ENCODE results near the gene SSBP3.
"Not testable (repeated sequence)": the region's sequence is repeated elsewhere in the genome, so short reads cannot be mapped to it uniquely, and the experiment has no call there.

The SSBP3 gene

GRCh38 chr1:54392401-54392800, 13.8 kb downstream of the SSBP3 start:
- TF ChIP-seq CSDC2 (CRISPR knock-in tag; IDR thresholded peaks at IDR 0.05) (no peak), BACH2 (CRISPR knock-in tag; IDR thresholded peaks at IDR 0.05; ENCODE audit: borderline replicate concordance) (no peak), ZNF8 (CRISPR knock-in tag; IDR thresholded peaks at IDR 0.05) (no peak)
- TF ChIP-seq, protein P1, sequence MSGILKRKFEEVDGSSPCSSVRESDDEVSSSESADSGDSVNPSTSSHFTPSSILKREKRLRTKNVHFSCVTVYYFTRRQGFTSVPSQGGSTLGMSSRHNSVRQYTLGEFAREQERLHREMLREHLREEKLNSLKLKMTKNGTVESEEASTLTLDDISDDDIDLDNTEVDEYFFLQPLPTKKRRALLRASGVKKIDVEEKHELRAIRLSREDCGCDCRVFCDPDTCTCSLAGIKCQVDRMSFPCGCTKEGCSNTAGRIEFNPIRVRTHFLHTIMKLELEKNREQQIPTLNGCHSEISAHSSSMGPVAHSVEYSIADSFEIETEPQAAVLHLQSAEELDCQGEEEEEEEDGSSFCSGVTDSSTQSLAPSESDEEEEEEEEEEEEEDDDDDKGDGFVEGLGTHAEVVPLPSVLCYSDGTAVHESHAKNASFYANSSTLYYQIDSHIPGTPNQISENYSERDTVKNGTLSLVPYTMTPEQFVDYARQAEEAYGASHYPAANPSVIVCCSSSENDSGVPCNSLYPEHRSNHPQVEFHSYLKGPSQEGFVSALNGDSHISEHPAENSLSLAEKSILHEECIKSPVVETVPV (CRISPR knock-in tag; IDR thresholded peaks at IDR 0.05): no peak
- no peak for ATAC-seq

- TF ChIP-seq BACH2 (CRISPR knock-in tag; IDR thresholded peaks at IDR 0.05; ENCODE audit: borderline replicate concordance) (no peak), TCF4 (CRISPR knock-in tag; IDR thresholded peaks at IDR 0.05; ENCODE audit: borderline replicate concordance) (no peak), ISL1 (CRISPR knock-in tag; IDR thresholded peaks at IDR 0.05) (no peak), PPARA (CRISPR knock-in tag; IDR thresholded peaks at IDR 0.05; ENCODE audit: borderline replicate concordance) (no peak), ZFP30 (CRISPR knock-in tag; IDR thresholded peaks at IDR 0.05) (no peak), ARNTL (CRISPR knock-in tag; IDR thresholded peaks at IDR 0.05; ENCODE audit: borderline replicate concordance, low read depth) (no peak), TOX (CRISPR knock-in tag; IDR thresholded peaks at IDR 0.05; ENCODE audit: borderline replicate concordance) (no peak), ZNF565 (CRISPR knock-in tag; conservative IDR thresholded peaks at IDR 0.05; ENCODE audit: low read depth) (no peak), SNAI2 (CRISPR knock-in tag; IDR thresholded peaks at IDR 0.05) (no peak), OSR1 (CRISPR knock-in tag; IDR thresholded peaks at IDR 0.05) (no peak)
- TF ChIP-seq, protein P2, sequence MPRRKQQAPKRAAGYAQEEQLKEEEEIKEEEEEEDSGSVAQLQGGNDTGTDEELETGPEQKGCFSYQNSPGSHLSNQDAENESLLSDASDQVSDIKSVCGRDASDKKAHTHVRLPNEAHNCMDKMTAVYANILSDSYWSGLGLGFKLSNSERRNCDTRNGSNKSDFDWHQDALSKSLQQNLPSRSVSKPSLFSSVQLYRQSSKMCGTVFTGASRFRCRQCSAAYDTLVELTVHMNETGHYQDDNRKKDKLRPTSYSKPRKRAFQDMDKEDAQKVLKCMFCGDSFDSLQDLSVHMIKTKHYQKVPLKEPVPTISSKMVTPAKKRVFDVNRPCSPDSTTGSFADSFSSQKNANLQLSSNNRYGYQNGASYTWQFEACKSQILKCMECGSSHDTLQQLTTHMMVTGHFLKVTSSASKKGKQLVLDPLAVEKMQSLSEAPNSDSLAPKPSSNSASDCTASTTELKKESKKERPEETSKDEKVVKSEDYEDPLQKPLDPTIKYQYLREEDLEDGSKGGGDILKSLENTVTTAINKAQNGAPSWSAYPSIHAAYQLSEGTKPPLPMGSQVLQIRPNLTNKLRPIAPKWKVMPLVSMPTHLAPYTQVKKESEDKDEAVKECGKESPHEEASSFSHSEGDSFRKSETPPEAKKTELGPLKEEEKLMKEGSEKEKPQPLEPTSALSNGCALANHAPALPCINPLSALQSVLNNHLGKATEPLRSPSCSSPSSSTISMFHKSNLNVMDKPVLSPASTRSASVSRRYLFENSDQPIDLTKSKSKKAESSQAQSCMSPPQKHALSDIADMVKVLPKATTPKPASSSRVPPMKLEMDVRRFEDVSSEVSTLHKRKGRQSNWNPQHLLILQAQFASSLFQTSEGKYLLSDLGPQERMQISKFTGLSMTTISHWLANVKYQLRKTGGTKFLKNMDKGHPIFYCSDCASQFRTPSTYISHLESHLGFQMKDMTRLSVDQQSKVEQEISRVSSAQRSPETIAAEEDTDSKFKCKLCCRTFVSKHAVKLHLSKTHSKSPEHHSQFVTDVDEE (CRISPR knock-in tag; IDR thresholded peaks at IDR 0.05): no peak
- TF ChIP-seq, protein P3, sequence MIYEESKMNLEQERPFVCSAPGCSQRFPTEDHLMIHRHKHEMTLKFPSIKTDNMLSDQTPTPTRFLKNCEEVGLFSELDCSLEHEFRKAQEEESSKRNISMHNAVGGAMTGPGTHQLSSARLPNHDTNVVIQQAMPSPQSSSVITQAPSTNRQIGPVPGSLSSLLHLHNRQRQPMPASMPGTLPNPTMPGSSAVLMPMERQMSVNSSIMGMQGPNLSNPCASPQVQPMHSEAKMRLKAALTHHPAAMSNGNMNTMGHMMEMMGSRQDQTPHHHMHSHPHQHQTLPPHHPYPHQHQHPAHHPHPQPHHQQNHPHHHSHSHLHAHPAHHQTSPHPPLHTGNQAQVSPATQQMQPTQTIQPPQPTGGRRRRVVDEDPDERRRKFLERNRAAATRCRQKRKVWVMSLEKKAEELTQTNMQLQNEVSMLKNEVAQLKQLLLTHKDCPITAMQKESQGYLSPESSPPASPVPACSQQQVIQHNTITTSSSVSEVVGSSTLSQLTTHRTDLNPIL (CRISPR knock-in tag; IDR thresholded peaks at IDR 0.05; ENCODE audit: low read depth): no peak
- ATAC-seq: no peak
Observed at GRCh38 chr1:54391450-54392209, 14.6 kb downstream of the SSBP3 start.

GRCh38 chr1:54390655-54391054, 15.5 kb downstream of the SSBP3 start:
- TF ChIP-seq, protein P3 (CRISPR knock-in tag; IDR thresholded peaks at IDR 0.05; ENCODE audit: low read depth): no peak
- no peak for TF ChIP-seq ZNF565 (CRISPR knock-in tag; conservative IDR thresholded peaks at IDR 0.05; ENCODE audit: low read depth)
- no peak for TF ChIP-seq ARNTL (CRISPR knock-in tag; IDR thresholded peaks at IDR 0.05; ENCODE audit: borderline replicate concordance, low read depth)

GRCh38 chr1:54389608-54390007, 16.6 kb downstream of the SSBP3 start:
- ATAC-seq: not testable (repeated sequence)

More at GRCh38 chr1:54390655-54391054, 15.5 kb downstream of the SSBP3 start:
- no peak for ATAC-seq

DNA sequence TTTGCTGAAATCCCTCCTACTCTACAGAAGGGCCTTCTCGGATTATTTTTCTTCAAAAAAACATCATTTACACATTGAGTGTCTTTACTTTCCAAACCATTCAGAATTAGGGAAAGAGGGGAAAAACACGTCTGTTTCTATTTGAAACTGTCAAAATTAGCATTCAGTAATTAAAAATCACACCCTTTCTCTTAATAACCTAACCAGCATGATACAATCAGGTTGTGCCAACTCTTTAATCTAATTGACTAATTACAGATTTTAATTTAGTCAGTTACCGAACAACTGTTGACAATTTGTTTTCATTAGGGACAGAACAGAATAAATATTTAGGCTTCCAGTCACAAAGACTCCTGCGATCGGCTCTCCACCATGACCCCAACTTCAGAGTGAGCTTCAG, 18.8 kb downstream of the SSBP3 start:
- TF ChIP-seq, protein P3 (CRISPR knock-in tag; IDR thresholded peaks at IDR 0.05; ENCODE audit: low read depth): no peak
- TF ChIP-seq GLIS3 (CRISPR knock-in tag; IDR thresholded peaks at IDR 0.05): no peak
- TF ChIP-seq ZNF565 (CRISPR knock-in tag; conservative IDR thresholded peaks at IDR 0.05; ENCODE audit: low read depth): no peak
- TF ChIP-seq ISL1 (CRISPR knock-in tag; IDR thresholded peaks at IDR 0.05): no peak
- TF ChIP-seq ZFP3 (CRISPR knock-in tag; IDR thresholded peaks at IDR 0.05): no peak
- TF ChIP-seq ARNTL (CRISPR knock-in tag; IDR thresholded peaks at IDR 0.05; ENCODE audit: borderline replicate concordance, low read depth): no peak
- TF ChIP-seq ZNF70 (CRISPR knock-in tag; IDR thresholded peaks at IDR 0.05): no peak
- TF ChIP-seq, protein P2 (CRISPR knock-in tag; IDR thresholded peaks at IDR 0.05): no peak
- no peak for TF ChIP-seq TOX (CRISPR knock-in tag; IDR thresholded peaks at IDR 0.05; ENCODE audit: borderline replicate concordance)
- no peak for TF ChIP-seq TCF4 (CRISPR knock-in tag; IDR thresholded peaks at IDR 0.05; ENCODE audit: borderline replicate concordance)
- TF ChIP-seq ESRRG (CRISPR knock-in tag; IDR thresholded peaks at IDR 0.05): no peak
- no peak for TF ChIP-seq SNAI2 (CRISPR knock-in tag; IDR thresholded peaks at IDR 0.05)
- TF ChIP-seq ZFP30 (CRISPR knock-in tag; IDR thresholded peaks at IDR 0.05): no peak
- TF ChIP-seq OSR1 (CRISPR knock-in tag; IDR thresholded peaks at IDR 0.05): no peak
- ATAC-seq: no peak

All from SK-N-SH treated with all-trans-retinoic acid at 6 μM for 48 hours (cell line).